GM21528 (cell line): ENCODE results near the gene CPEB2.

Experiments
- ATAC-seq: cut with Tn5 transposase; IDR thresholded peaks from one replicate; pipeline ENCODE4 v1.9.1; 2021; ENCODE audit warnings: mild to moderate bottlenecking, moderate library complexity; ENCODE audit not compliant: unreplicated experiment, low FRiP score

CPEB2 gene

GRCh38 chr4:15109600-15109999 is 107.3 kb downstream of the CPEB2 start:
- no peak for ATAC-seq

GRCh38 chr4:15110120-15110571 is 107.9 kb downstream of the CPEB2 start:
- no peak for ATAC-seq

GRCh38 chr4:15116509-15117079 is 114.3 kb downstream of the CPEB2 start:
- ATAC-seq: no peak

GRCh38 chr4:15117270-15117946 is 115.1 kb downstream of the CPEB2 start:
- no peak for ATAC-seq

GRCh38 chr4:15118292-15118691 is 116.0 kb downstream of the CPEB2 start:
- no peak for ATAC-seq
